Epidermal melanocyte (primary cell): ENCODE measurements around the gene JHY.
A peak's percentile ranks its signal among the peaks of the same experiment; 100 is the strongest.
"Not testable (repeated sequence)": the region's sequence is repeated elsewhere in the genome, so short reads cannot be mapped to it uniquely, and the experiment has no call there.

ENCODE experiments used
- DNase-seq: peaks from one replicate; pipeline ENCODE4 v3.0.0; 2011; ENCODE audit warnings: low spot score; ENCODE audit not compliant: insufficient read length

JHY gene

DNA sequence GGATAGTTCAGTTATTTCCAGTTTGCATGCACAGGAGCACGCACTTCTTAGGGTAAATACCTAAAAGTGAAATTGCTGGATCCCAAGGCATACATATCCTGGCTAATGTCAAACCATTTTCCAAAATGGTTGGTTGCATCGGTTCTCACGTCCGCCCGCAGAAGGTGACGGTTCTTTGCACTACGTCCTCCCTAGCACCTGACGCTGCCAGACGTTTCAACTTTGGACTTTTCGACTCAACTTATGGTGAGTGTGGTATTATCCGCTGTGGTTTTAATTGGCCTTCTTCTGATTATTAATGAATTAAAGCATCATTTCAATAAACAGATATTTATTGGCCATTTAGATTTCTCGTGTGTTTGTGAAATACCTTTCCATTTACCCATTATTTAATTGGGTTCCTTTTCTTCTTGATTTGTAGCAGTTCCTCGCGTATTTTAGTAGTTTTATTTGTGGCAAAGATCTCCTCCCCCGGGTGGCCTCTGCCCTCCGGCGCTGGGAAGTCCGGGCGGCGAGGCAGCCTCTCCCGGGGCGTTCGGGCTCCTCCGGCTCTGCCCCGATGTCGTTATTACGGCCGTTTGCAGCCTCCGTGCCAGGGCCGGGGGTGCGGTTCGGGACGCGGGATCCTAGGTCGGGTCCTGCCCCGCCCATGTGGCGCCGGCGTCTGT, at the start of gene JHY:
Gene JHY (plus strand): TSS at position 571 of the 668 bp plus-strand sequence. CDS start 3,091 bp downstream, outside the sequence.
- no peak for DNase-seq

- no peak for DNase-seq
These were observed 48.6 kb upstream of the JHY start for GRCh38 chr11:122833846-122834464.

GRCh38 chr11:122836916-122837315, 45.6 kb upstream of the JHY start:
- DNase-seq: no peak

DNA sequence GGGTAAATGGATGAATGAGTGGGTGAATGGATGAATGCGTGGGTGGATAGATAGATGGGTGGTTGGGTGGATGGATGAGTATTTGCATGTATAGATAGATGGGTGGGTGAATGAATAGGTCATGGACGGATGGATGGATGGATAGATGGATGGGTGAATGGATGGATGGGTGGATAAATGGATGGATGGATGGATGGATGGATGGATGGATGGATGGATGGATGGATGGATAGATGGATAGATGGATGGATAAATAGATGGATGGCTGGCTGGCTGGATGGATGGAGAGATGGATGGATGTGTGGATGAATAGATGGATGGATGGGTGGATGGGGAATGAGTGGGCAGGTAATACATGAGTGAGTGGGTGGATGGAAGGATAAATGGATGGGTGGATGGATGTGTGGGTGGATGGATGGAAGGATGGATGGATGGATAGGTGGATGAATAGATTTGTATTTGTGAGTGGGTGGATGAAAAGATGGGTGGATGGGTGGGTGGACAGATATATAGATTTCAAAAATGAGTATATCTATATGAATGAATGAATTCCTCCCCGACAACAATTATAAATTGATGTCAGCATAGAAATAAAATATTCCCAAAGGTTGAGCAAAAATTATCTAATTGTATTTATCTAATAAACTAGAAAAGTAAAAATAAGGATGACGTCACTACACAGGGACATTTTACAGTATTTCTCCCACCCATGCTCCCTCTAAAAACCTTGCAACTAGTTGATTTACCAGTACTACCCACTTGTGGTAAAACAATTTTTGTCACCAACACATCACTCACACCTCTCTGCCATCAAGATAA, 44.8 kb upstream of the JHY start:
- no peak for DNase-seq

- no peak for DNase-seq
These were observed 39.0 kb upstream of the JHY start for GRCh38 chr11:122843281-122844141.

GRCh38 chr11:122847466-122847865, 35.1 kb upstream of the JHY start:
- no peak for DNase-seq

GRCh38 chr11:122848186-122848585, 34.4 kb upstream of the JHY start:
- DNase-seq: no peak

GRCh38 chr11:122850076-122850631, 32.4 kb upstream of the JHY start:
- DNase-seq: no peak

- no peak for DNase-seq
These were observed 31.1 kb upstream of the JHY start for GRCh38 chr11:122851366-122851966.

DNA sequence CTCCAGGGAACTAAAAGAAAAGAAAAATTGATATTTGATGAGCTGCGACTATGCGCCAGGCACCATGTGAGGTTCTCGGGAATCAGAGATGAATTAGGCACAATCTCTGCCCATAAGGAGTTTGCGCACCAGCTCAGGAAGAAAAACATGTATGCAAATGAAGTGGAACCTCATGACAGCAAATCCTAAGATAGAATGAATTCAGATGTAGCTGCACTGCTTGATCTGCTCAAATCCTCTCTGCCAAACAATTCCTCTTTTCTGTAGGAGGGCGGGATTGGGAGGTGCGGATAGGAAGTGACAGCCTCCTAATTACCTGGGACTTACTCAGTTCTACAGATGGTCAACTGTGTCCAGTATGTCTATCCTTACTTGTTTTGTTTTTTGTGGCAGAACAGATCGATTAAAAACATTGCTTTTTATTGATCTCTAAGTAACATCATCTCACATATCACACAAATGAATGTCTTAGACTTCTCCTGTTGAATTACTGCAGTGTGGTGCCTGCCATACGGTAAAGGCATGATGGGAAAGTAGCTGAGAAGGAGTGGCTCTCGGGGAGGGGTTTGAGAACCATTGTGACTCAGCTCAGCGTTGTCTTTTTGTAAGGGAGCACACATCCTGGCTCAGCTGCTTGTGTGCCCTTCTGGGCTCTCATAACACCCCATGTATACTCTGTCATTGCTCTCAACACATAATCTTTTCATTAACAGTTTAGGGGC, 30.3 kb upstream of the JHY start:
- no peak for DNase-seq

DNA sequence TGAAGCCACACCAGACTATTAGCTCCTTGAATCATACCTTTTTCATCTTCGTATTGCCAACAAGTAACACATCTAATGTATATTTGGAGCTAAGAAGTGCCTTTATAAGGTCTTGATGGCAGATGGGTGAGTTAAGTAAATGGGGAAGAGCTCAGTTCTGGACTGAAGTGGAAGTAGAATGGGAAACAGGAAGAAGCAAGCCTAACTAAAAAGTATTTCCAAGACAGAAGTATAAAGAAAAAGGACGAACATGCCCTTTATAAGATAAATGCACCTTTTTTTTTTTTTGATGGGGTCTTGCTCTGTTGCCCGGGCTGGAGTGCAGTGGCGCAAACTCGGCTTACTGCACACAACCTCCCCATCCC, 29.8 kb upstream of the JHY start:
- no peak for DNase-seq

DNA sequence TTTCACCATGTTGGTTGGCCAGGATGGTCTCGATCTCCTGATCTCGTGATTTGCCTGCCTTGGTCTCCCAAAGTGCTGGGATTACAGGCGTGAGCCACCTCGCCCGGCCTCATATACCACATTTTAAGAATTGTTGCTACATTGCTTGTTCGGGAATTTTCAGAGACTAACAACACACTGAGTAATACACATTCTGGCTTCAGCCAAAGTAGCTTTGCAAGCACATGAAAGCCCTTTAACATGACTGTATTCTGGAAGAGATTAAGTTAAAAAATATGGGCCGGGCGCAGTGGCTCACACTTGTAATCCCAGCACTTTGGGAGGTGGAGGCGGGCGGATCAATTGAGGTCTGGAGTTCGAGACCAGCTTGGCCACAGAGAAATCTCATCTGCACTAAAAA, 29.3 kb upstream of the JHY start:
- no peak for DNase-seq

- peak; percentile 69 for DNase-seq
These were observed 28.6 kb upstream of the JHY start for GRCh38 chr11:122853971-122854446.

- DNase-seq: no peak
These were observed 20.9 kb upstream of the JHY start for GRCh38 chr11:122861631-122862030.

DNA sequence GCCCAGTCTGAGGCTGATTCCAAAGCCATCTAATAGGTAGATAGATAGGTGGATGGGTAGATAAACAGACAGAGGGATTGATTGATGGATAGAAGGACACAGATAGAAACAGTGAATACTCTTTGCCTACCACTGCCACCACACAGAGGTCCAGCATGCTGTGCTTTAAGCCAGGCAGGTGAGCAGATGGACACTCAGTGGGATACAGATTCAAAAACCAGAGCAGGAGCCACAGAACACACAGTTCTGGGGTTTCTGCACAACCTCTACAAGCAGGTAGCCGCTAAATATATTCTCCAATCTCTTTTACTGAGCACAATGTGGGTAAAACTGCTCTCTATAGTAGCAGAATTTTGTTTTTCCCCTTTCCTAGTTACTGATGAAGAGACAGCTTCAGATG, 20.5 kb upstream of the JHY start:
- no peak for DNase-seq

GRCh38 chr11:122863154-122863553, 19.4 kb upstream of the JHY start:
- not testable (repeated sequence) for DNase-seq

DNA sequence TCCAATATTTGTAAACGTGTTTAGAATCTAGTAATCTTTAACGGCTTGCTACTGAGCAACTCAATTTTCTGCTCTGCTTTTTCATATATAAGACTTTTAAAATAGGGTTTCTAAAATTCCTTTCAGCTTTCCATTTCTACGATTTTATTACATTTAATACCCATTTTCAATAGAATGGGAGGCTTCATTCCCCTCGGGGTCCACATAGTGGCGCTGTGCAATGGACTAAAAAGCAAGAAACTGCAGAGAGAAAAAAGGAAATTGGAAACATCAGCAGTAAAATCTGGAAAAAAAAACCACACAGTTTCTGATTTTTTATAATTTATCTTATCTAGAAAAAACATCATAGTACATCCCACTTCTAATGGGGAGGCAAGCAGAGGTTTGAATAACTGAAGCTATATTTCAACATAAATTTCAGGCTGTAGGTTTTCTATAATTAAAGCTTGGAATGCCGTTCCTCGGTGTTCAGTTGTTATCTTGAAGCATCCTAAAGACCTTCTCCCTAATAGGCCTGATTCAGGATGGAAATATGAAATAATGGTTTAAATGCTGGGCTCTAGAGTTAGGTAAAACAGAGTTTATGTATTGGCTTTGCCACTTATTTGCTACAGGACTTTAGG, 18.7 kb upstream of the JHY start:
- DNase-seq: peak; percentile 43

GRCh38 chr11:122864386-122865115, 18.0 kb upstream of the JHY start:
- DNase-seq: no peak

DNA sequence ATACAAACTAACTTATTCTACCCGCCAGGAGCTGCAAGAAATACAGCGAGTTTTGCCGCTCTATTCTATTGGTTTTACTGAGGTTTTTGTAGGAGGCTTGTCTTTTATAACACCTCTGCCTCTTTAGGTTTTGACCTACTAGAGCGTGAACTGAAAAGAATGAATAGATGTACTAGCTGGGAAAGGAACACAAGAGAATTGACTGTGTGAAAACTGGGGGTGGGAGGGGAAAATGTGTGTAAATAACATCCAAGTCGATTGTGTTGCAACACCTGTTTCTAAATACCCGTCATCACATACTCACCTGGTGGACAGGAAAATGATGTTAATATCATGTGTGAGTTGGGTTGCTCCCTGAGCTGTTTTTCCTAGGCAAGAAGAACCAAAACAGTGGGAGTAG, 12.9 kb upstream of the JHY start:
- DNase-seq: no peak
